Right atrium auricular region (tissue), 2 donors: ENCODE data around the gene SREK1IP1. TPM values are rescaled to one million over a fixed set of nuclear protein-coding genes. Genes with fewer than 3 reads are reported as not detected.

Source experiments
- DNase-seq: peaks from one replicate; pipeline ENCODE4 v3.0.0-alpha.2; 2019; ENCODE audit warnings: low spot score
- H3K27ac ChIP-seq, 2 donors: fragments of 200-600 bp; sonication (generic); 1 replicate in 1 of 2; 2 replicates in 1 of 2; pipeline ENCODE4 v1.5.1; 2016 to 2019
- H3K27me3 ChIP-seq, 2 donors: fragments of 200-600 bp; sonication (generic); one replicate each; pipeline versions ENCODE4 v1.5.1 to v1.6.0; 2017 to 2019
- H3K36me3 ChIP-seq: fragments of 200-600 bp; sonication (generic); one replicate; pipeline ENCODE4 v1.5.1; 2016
- H3K4me1 ChIP-seq, 2 donors: fragments of 200-600 bp; sonication (generic); one replicate each; pipeline versions ENCODE4 v1.5.1 to v1.6.0; 2017 to 2019
- H3K4me3 ChIP-seq, 2 donors: fragments of 200-600 bp; sonication (generic); 1 replicate in 1 of 2; 2 replicates in 1 of 2; pipeline ENCODE4 v1.5.1; 2017 to 2019; ENCODE audit warnings: mild to moderate bottlenecking in 1 of 2, moderate library complexity in 1 of 2
- H3K9me3 ChIP-seq, 2 donors: fragments of 200-600 bp; sonication (generic); one replicate each; pipeline ENCODE4 v1.5.1; 2019
- total RNA-seq, 2 donors: library from RNA; depleted of rRNA; stranded (reverse); fragments of >200 nt; gene quantifications; one replicate each; pipeline ENCODE4 v1.1.0, GENCODE V29; 2016
- TF ChIP-seq, protein P1 (sequence below), 2 donors: fragments of 200-600 bp; sonication (generic); IDR thresholded peaks; one replicate each; pipeline ENCODE4 v1.5.1; 2019; ENCODE audit warnings: antibody characterized with exemption in 2 of 2

The SREK1IP1 gene
- total RNA-seq, 2 donors from 2014 or later = 4.4 to 4.6 TPM

DNA sequence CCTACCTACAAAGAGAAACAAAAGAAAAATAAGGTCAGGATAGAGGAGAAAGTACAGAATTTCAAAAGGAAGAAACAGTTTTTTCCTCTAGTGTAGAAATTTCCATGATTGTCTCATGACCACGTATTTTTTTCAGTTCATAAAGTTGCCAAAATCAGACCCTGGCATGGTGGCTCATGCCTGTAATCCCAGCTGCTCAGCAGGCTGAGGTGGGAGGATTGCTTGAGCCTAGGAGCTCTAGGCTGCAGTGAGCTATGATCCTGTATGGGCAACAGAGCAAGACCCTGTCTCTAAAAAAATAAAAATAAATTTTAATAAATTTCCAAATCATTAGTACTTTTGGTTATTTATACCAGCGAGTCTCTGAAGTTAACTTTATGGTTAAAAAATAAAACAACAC is 38.0 kb upstream of the SREK1IP1 start:
- TF ChIP-seq, protein P1, sequence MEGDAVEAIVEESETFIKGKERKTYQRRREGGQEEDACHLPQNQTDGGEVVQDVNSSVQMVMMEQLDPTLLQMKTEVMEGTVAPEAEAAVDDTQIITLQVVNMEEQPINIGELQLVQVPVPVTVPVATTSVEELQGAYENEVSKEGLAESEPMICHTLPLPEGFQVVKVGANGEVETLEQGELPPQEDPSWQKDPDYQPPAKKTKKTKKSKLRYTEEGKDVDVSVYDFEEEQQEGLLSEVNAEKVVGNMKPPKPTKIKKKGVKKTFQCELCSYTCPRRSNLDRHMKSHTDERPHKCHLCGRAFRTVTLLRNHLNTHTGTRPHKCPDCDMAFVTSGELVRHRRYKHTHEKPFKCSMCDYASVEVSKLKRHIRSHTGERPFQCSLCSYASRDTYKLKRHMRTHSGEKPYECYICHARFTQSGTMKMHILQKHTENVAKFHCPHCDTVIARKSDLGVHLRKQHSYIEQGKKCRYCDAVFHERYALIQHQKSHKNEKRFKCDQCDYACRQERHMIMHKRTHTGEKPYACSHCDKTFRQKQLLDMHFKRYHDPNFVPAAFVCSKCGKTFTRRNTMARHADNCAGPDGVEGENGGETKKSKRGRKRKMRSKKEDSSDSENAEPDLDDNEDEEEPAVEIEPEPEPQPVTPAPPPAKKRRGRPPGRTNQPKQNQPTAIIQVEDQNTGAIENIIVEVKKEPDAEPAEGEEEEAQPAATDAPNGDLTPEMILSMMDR (IDR thresholded peaks at IDR 0.05) = no peak
- Histone ChIP-seq H3K36me3 (no peaks in the 10 kb centered on the region), H3K4me3 (no peak overlapping the region), H3K27me3 (no peaks in the 10 kb centered on the region), H3K4me1 (no peaks in the 10 kb centered on the region), H3K9me3 (no peaks in the 10 kb centered on the region), H3K27ac (no peak overlapping the region)
- no peak for DNase-seq

DNA sequence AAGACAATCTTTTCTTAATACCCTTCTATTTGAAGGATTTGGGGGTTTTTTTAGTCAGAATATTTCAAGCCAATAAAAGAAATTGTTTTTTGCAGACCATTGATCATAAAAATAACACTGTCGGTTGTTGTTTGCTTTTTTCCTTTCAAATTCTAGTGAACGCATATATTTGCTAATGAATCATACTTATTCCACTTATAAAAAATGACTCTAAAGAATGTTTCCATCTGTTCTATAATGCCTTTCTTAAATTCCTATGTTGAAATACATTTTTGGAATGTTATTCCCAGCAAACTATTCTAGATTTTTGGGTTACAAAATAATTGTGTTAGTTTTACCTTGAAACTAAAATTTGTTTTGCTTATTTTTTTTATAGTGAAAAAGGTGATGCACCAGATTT is 32.4 kb upstream of the SREK1IP1 start:
- no peaks in the 10 kb centered on the region for H3K36me3 ChIP-seq
- TF ChIP-seq, protein P1 (IDR thresholded peaks at IDR 0.05) = no peak
- H3K27ac ChIP-seq = no peak overlapping the region
- DNase-seq = no peak
- H3K27me3 ChIP-seq = no peaks in the 10 kb centered on the region
- H3K4me3 ChIP-seq = no peak overlapping the region
- H3K9me3 ChIP-seq = no peaks in the 10 kb centered on the region
- no peaks in the 10 kb centered on the region for H3K4me1 ChIP-seq

DNA sequence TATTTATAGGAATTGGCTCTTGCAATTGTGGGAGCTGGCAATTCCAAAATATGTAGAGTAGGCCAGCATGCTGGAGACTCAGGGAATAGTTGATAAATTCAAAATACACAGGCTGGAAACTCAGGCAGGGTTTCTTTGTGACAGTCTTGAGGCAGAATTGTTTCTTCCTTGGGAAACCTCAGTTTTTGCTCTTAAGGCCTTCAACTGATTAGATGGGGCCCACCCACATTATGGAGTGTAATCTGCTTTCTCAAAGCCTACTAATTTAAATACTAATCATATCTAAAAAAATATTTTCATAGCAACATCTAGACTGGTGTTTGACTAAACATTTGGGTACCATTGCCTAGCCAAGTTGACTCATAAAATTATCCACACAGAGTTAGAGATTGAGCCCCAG is 27.8 kb upstream of the SREK1IP1 start:
- H3K4me1 ChIP-seq = no peaks in the 10 kb centered on the region
- H3K27me3 ChIP-seq = no peaks in the 10 kb centered on the region
- TF ChIP-seq, protein P1 (IDR thresholded peaks at IDR 0.05) = no peak
- no peak overlapping the region for H3K4me3 ChIP-seq
- no peak for DNase-seq
- no peaks in the 10 kb centered on the region for H3K9me3 ChIP-seq
- H3K36me3 ChIP-seq = no peaks in the 10 kb centered on the region
- H3K27ac ChIP-seq = no peak overlapping the region

DNA sequence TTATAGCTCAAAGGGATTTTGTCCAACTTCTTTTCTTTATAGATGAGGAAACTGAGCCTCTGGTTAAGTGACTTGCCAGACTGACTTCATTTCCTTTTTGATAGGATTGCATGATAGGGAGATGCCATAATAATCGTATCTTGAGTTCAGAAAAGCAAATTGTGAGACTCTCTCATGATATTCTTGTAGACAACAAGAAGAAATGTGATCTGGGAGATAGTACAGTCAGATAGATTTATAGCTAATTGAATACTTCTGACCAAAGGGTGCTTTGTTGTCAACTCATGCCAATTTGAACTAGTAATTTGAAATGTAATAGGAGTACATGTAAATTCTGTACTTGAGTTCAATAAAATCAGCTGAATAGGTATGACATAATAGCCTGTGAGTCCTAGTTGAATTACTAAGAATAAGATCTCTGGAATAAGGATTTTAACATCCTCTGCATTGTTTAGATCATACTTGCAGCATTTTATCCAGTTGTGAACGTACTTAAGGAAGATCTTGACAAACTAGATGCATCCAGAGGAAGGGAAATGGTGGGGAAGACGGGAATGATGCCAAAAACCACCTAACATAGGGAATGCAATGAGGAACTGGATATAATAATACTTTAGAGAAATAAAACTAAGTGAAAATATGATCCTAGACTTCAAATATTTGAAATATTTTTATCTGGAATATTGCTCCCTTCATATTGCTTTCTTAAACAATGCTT is 25.7 kb upstream of the SREK1IP1 start:
- H3K4me3 ChIP-seq = no peak overlapping the region
- no peaks in the 10 kb centered on the region for H3K36me3 ChIP-seq
- no peaks in the 10 kb centered on the region for H3K4me1 ChIP-seq
- H3K27ac ChIP-seq = no peak overlapping the region
- TF ChIP-seq, protein P1 (IDR thresholded peaks at IDR 0.05) = no peak
- no peaks in the 10 kb centered on the region for H3K27me3 ChIP-seq
- DNase-seq = no peak
- no peaks in the 10 kb centered on the region for H3K9me3 ChIP-seq

DNA sequence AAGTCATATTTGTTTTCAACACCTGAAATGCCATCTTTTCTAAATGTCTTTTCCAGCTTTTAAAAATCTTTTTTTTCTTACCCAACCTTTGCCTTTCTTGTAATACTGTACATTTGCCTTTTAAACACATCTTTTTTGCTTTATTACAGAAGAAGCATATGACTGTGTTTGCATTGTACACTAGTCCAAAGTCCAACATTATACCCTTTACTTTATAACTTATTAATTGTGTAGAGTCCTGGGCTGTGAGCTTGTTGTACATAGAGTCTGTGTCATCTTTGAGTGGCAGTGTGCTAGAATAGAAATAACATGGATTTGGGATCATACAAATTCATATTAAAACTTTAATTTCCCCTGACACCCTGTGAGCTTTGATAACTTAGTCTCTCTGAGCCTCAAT is 24.0 kb upstream of the SREK1IP1 start:
- TF ChIP-seq, protein P1 (IDR thresholded peaks at IDR 0.05) = no peak
- H3K36me3 ChIP-seq = no peaks in the 10 kb centered on the region
- no peak overlapping the region for H3K27ac ChIP-seq
- H3K4me3 ChIP-seq = no peak overlapping the region
- H3K9me3 ChIP-seq = no peaks in the 10 kb centered on the region
- H3K4me1 ChIP-seq = no peaks in the 10 kb centered on the region
- no peak for DNase-seq
- H3K27me3 ChIP-seq = no peaks in the 10 kb centered on the region

DNA sequence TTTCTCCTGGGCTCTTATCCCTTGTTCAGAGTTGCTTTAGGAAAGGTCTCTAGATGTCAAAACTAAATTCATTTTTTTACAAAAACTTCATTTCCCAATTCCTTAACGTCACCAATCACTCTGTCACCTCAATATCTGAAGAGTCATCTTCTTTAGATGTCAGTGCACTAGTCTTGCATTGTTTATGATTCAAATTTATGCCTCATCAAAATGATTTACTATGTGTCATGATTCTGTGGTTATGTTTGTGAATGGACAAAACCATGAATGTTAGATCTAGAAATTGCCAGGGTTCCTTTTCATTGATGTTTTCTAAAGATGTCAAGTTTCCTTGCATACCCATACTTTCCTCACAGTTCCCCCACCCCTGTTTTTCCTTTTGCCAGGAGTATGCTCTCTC is 21.7 kb upstream of the SREK1IP1 start:
- Histone ChIP-seq H3K27ac (no peak overlapping the region), H3K27me3 (no peaks in the 10 kb centered on the region), H3K4me1 (no peaks in the 10 kb centered on the region), H3K9me3 (no peaks in the 10 kb centered on the region), H3K4me3 (no peak overlapping the region), H3K36me3 (no peaks in the 10 kb centered on the region)
- DNase-seq = no peak
- TF ChIP-seq, protein P1 (IDR thresholded peaks at IDR 0.05) = no peak
